Measurements from ENCODE around the gene RALGAPA1.

GRCh38 chr14:35701531-35701930 lies 107.6 kb downstream of the RALGAPA1 start:
- TF ChIP-seq CTCF (IDR thresholded peaks at IDR 0.05) (no peak), POLR2A (IDR thresholded peaks at IDR 0.05) (no peak)
